Mucosa of descending colon (tissue), 3 donors: ENCODE results near the gene SHTN1. TPM values are rescaled to one million over a fixed set of nuclear protein-coding genes. Genes with fewer than 3 reads are reported as not detected.

Experiments
- ATAC-seq: fragments of 200-7000 bp; cut with Tn5 transposase; one replicate; pipeline ENCODE4 v1.9.1; 2020; ENCODE audit warnings: mild to moderate bottlenecking, moderate library complexity
- DNase-seq, 3 donors: peaks; one replicate each; pipeline ENCODE4 v3.0.0-alpha.2; 2020
- H3K36me3 ChIP-seq: fragments of 200-600 bp; one replicate; pipeline ENCODE4 v1.8.0; 2021; ENCODE audit warnings: low read depth, mild to moderate bottlenecking
- H3K4me1 ChIP-seq: fragments of 200-600 bp; one replicate; pipeline ENCODE4 v1.8.0; 2021; ENCODE audit warnings: low read depth, mild to moderate bottlenecking
- H3K4me3 ChIP-seq: fragments of 200-600 bp; one replicate; pipeline ENCODE4 v1.8.0; 2021; ENCODE audit warnings: mild to moderate bottlenecking
- H3K9me3 ChIP-seq: fragments of 200-600 bp; one replicate; pipeline ENCODE4 v1.8.0; 2021; ENCODE audit warnings: mild to moderate bottlenecking
- CTCF ChIP-seq: fragments of 200-600 bp; IDR thresholded peaks from one replicate; pipeline ENCODE4 v1.8.0; 2022; ENCODE audit warnings: antibody characterized with exemption, mild to moderate bottlenecking
- intact Hi-C, 2 donors: fragments of 100-400 bp; cut with DNase I in 1 of 2; cut with micrococcal nuclease in 1 of 2; formaldehyde crosslinking; loops; one replicate each; pipeline versions ENCODE4 v1.11.0 to v1.11.1; 2022; cut with DNase I, micrococcal nuclease
- total RNA-seq, 3 donors: library from RNA; stranded (reverse); fragmentation: NEBNext Ultra II Directional in 2 of 3; extraction: Animal tissue kit (Norgen Biotek cat#: 25700) in 2 of 3; gene quantifications; one replicate each; pipeline versions ENCODE4 v1.2.1 to v1.2.4, GENCODE V29; 2021 to 2023
- donor health status: DM: no; HTN: no; CAD: no; lungs with moderate emphysema.
- donor health status: DM: no; HTN: no; CAD: no.
- donor health status: DM: no; HTN: yes; CAD: no.

Gene SHTN1
- total RNA-seq, 3 donors from 2014 or later, result 17.4 to 33.5 (median 27.9) TPM

GRCh38 chr10:116994113-116994890 lies 10.7 kb downstream of the SHTN1 start:
- no peak for ATAC-seq
- H3K4me1 ChIP-seq, result peaks cover 5% of the 10 kb centered on the region
- no peak for DNase-seq
- H3K9me3 ChIP-seq, result no peaks in the 10 kb centered on the region
- intact Hi-C loops, result no loop called here
- TF ChIP-seq CTCF, result no peak
- no peak overlapping the region for H3K4me3 ChIP-seq
- H3K36me3 ChIP-seq, result no peaks in the 10 kb centered on the region

- H3K4me1 ChIP-seq, result peaks cover 5% of the 10 kb centered on the region
- no peak for ATAC-seq
- no peak for DNase-seq
- no peak overlapping the region for H3K4me3 ChIP-seq
- intact Hi-C loops, result no loop called here
- no peaks in the 10 kb centered on the region for H3K36me3 ChIP-seq
- no peaks in the 10 kb centered on the region for H3K9me3 ChIP-seq
- TF ChIP-seq CTCF, result no peak
These were observed 11.4 kb downstream of the SHTN1 start for GRCh38 chr10:116993610-116994009.

GRCh38 chr10:116992183-116992582 lies 12.8 kb downstream of the SHTN1 start:
- ATAC-seq (no peak), DNase-seq (no peak)
- intact Hi-C loops, result no loop called here
- Histone ChIP-seq H3K4me3 (no peak overlapping the region), H3K36me3 (no peaks in the 10 kb centered on the region), H3K9me3 (no peaks in the 10 kb centered on the region), H3K4me1 (peaks cover 5% of the 10 kb centered on the region)
- TF ChIP-seq CTCF, result no peak

- Histone ChIP-seq H3K36me3 (no peaks in the 10 kb centered on the region), H3K4me3 (no peak overlapping the region), H3K4me1 (no peaks in the 10 kb centered on the region), H3K9me3 (no peaks in the 10 kb centered on the region)
- no peak for TF ChIP-seq CTCF
- no peak for DNase-seq
- ATAC-seq, result no peak
- intact Hi-C loops, result no loop called here
These were observed 14.6 kb downstream of the SHTN1 start for GRCh38 chr10:116990276-116990800.

- Histone ChIP-seq H3K36me3 (no peaks in the 10 kb centered on the region), H3K4me3 (no peak overlapping the region), H3K9me3 (no peaks in the 10 kb centered on the region), H3K4me1 (no peaks in the 10 kb centered on the region)
- ATAC-seq (no peak), DNase-seq (no peak)
- intact Hi-C loops, result no loop called here
- TF ChIP-seq CTCF, result no peak
These were observed 15.5 kb downstream of the SHTN1 start for GRCh38 chr10:116989439-116989838.
